GM19328 (cell line): ENCODE data around the gene FPR1.

Experiments used
- ATAC-seq: cut with Tn5 transposase; IDR thresholded peaks from one replicate; pipeline ENCODE4 v1.9.1; 2021; ENCODE audit warnings: mild to moderate bottlenecking, moderate library complexity; ENCODE audit not compliant: unreplicated experiment

The FPR1 gene

GRCh38 chr19:51708811-51709210 is 42.9 kb downstream of the FPR1 start:
- no peak for ATAC-seq

- ATAC-seq: no peak
These were observed 44.8 kb downstream of the FPR1 start for GRCh38 chr19:51706885-51707284.

GRCh38 chr19:51706296-51706695 is 45.4 kb downstream of the FPR1 start:
- ATAC-seq: no peak

DNA sequence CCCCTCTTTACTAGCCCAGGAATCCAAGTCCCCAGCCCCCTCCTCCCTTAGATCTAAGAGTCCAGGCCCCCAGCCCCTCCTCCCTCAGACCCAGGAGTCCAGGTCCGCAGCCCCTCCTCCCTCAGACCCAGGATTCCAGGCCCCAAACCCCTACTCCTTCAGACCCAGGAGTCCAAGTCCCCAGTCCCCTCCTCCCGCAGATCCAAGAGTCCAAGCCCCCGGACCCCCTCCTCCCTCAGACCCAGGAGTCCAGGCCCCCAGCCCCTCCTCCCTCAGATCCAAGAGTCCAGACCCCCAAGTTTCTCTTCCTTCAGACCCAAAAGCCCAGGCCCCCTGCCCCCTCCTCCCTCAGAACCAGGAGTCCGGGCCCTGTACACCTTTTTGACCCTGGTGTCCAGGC is 47.1 kb downstream of the FPR1 start:
- ATAC-seq: no peak

GRCh38 chr19:51703575-51704515 is 47.8 kb downstream of the FPR1 start:
- ATAC-seq: peak; percentile 86

DNA sequence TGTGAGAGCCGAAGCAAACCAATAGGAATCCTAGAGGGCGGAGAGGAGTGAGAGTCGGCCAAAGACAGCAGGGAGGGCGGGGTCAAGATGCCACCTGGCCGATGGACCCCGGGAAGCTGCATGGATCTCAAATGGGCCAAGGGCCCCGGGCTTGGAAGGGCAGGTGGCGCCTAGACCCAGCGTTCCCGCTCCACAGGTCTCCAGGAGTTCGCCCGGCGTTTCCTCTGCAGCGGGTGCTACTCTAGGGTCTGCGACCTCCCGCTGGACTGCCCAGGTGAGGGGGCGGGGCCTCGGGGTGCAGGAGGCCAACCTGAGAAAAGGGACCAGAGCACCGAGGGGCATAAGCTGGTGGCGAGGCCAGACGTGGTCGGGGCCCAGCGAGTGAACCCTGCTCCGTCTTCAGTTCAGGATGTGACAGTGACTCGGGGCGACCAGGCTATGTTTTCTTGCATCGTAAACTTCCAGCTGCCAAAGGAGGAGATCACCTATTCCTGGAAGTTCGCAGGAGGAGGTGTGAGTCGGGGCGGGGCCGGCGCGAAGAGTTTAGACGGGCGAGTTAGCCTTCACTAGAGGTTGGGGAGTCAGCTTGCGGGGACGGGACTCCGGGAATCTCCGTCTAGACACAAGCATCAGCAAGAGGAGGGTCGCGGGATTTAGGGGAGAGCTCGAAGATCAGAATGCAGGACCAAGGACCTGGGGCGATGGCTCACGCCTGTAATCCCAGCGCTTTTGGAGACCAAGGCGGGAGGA is 48.7 kb downstream of the FPR1 start:
- no peak for ATAC-seq

DNA sequence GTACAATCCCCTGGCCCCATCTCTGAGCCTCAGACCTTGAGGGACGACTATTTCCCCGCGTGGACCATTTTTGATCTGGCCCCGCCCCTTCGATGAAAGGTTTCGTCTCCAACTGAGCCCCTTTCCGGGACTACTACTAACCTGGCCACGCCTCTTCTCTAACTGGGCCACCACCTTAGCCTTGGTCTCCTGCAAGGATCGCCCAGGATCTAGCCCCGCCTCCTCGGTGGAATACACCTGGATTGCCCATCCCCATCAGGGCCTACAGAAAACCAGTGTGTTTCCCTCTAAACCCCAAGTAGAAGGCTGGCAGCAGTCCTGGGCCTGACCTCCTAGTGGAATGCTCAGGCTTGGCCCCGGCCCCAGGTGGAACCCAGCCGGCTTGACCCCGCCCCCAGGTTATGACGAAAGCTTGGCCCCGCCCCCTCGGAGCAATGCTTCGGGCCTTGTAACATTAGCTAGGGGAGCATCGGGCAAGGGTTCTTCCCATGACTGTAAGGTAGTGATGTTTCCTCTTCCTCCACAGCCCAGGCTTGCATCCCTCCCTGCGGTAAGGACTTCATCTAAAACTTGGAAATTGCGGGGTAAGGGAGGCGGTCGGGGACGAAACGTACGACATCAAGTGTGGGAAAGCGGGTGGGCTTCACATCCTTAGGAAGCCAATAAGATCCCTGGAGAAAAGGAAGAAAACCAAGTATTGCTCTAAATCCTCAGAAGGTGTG is 49.4 kb downstream of the FPR1 start:
- no peak for ATAC-seq

DNA sequence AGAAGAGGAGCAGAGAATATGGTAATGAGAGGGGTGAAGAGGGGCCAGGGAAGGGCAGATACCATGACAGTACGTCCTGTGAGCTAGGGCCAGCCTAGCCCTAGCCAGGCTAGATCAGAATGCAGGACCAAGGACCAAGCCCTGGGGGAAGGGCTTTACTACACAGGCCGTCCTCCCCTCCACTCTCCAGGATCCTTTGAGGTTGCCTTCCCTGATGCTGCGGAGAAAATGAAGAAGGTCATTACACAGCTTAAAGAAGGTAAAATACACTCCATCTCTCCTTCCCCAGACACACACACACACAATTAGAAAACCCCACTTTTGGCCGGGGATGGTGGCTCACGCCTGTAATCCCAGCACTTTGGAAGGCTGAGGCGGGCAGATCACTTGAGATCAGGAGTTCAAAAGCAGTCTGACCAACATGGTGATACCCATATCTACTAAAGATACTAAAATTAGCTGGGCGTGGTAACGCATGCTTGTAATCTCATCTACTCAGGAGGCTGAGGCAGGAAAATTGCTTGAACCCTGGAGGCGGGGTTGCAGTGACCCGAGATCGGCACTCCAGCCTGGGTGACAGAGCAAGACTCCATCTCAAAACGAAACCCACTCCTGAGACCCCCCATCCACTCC is 50.1 kb downstream of the FPR1 start:
- no peak for ATAC-seq

DNA sequence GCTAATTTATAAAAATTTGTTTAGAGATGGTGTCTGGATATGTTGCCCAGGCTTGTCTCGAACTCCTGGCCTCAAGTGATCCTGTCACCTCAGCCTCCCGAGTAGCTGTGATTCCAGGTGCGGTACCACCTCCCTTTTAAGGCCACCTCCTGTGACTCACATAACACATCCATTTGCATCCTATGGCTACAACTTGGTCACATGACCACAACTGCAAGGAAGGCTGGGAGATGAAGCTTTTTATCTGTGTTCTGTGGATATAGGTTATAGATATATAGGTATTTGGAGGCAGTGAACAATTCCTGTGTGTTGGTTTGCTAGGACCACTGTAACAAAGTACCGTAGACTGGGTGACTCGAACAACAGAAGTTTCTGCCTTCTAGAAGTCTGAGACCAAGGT is 52.5 kb downstream of the FPR1 start:
- ATAC-seq: no peak

DNA sequence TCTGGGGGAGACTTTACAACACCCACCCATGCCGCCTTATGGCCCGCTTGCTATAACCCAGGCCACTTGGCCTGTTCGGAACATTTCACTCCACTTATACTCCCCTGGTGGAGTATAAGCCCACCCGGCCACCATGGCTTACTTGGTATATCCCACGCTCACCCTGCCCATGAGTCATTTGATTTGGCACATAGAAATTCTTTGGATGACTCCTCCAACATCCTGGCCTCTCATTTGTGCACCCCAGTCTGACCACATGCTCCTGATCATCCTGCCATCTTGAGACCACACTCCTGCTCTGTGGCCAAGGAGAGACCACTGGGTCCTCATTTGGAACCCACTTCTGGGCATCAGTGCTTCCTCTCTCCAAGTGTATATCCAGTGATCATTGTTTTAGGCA is 53.4 kb downstream of the FPR1 start:
- ATAC-seq: no peak

DNA sequence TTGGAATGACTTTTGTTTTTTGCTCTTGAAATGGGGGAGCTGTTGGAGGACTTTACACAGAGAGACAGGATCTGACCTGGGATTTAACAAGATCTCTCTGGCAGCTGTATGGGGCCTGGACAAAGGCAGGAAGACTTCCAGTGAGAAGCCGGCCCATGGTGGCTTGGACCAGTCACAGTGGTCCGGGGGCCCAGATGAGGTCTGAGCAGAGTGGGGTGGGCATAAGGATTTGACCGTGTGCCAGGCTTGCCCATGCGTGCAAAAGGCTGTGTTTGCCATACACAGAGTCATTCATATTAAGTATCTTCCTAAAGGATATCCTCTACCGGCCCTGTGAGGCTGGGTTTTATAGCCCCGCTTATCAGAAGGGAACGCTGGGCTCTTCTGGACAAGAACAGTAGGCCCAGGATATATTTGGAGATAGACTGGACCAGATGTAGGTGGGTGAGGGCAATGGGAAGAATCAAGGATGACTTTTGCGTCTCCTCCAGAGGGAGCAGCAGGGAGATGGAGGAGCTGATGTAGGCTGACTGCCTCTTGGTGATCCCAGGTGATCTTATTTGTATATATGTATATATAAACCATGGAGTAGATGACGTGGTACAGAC is 54.4 kb downstream of the FPR1 start:
- no peak for ATAC-seq

DNA sequence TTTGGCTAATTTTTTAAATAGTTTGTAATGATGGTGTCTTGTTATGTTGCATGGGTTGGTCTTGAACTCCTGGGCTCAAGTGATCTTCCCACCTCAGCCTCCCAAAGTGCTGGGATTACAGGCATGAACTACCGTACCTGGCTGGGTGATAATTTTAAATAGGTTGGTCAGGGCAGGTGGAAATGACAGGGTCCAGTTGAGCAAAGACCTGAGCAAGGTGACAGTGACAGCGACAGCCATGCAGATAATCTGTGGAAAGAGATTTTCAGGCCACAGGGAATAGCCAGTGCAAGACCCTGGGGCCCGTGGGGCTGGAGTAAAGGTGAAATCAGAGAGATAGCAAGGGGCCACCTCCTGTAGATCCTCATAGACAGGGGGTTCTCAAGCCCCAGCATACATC is 55.1 kb downstream of the FPR1 start:
- no peak for ATAC-seq
